Mesendoderm (in vitro differentiated cells): ENCODE measurements around the gene GSTM1.
"Not testable (repeated sequence)": the region's sequence is repeated elsewhere in the genome, so short reads cannot be mapped to it uniquely, and the experiment has no call there.

Experiments
- DNase-seq: peaks from one replicate; pipeline ENCODE4 v3.0.0; 2013
- H2AK5ac ChIP-seq: 2 replicates; pipeline ENCODE4 v1.6.1; 2013; ENCODE audit warnings: low read length, inconsistent platforms
- H2BK120ac ChIP-seq: 2 replicates; pipeline ENCODE4 v1.6.1; 2013; ENCODE audit warnings: low read depth, mild to moderate bottlenecking, low read length, moderate library complexity, mixed read lengths
- H2BK15ac ChIP-seq: replicated peaks from 2 replicates; pipeline ENCODE4 v1.6.1; 2013; ENCODE audit warnings: low read depth, mild to moderate bottlenecking, moderate library complexity
- H2BK5ac ChIP-seq: 2 replicates; pipeline ENCODE4 v1.6.1; 2013; ENCODE audit warnings: low read length, inconsistent platforms
- H3K18ac ChIP-seq: 2 replicates; pipeline ENCODE4 v1.6.1; 2013; ENCODE audit warnings: mild to moderate bottlenecking, low read length, mixed read lengths
- H3K23ac ChIP-seq: one replicate; pipeline ENCODE4 v1.6.1; 2013; ENCODE audit warnings: low read length
- H3K27ac ChIP-seq: 2 replicates; pipeline ENCODE4 v1.5.1; 2013; ENCODE audit warnings: low read depth, mild to moderate bottlenecking, inconsistent platforms, low read length, moderate library complexity
- H3K27me3 ChIP-seq: 2 replicates; pipeline ENCODE4 v1.6.1; 2013; ENCODE audit warnings: low read length, control low read depth, mild to moderate bottlenecking, inconsistent platforms; ENCODE audit not compliant: insufficient read depth, poor library complexity
- H3K36me3 ChIP-seq: 2 replicates; pipeline ENCODE4 v1.6.1; 2013; ENCODE audit warnings: low read length, inconsistent platforms; ENCODE audit not compliant: control insufficient read depth, insufficient read depth
- H3K4ac ChIP-seq: one replicate; pipeline ENCODE4 v1.6.1; 2013; ENCODE audit warnings: low read depth, mild to moderate bottlenecking, low read length, moderate library complexity
- H3K4me1 ChIP-seq: 2 replicates; pipeline ENCODE4 v1.6.1; 2013; ENCODE audit warnings: low read depth, low read length, inconsistent platforms; ENCODE audit not compliant: control insufficient read depth
- H3K4me2 ChIP-seq: 2 replicates; pipeline ENCODE4 v1.6.1; 2013; ENCODE audit warnings: low read length
- H3K4me3 ChIP-seq: 2 replicates; pipeline ENCODE4 v1.5.1; 2013; ENCODE audit warnings: mild to moderate bottlenecking, low read length
- H3K56ac ChIP-seq: one replicate; pipeline ENCODE4 v1.6.1; 2013; ENCODE audit warnings: low read length
- H3K79me1 ChIP-seq: 2 replicates; pipeline ENCODE4 v1.6.1; 2013; ENCODE audit warnings: low read length, inconsistent platforms
- H3K79me2 ChIP-seq: 2 replicates; pipeline ENCODE4 v1.6.1; 2013; ENCODE audit warnings: mild to moderate bottlenecking, low read length; ENCODE audit not compliant: control insufficient read depth, insufficient read depth
- H3K9ac ChIP-seq: 2 replicates; pipeline ENCODE4 v1.6.1; 2013; ENCODE audit warnings: low read length, inconsistent platforms
- H4K5ac ChIP-seq: one replicate; pipeline ENCODE4 v1.6.1; 2013; ENCODE audit warnings: low read length
- H4K8ac ChIP-seq: one replicate; pipeline ENCODE4 v1.6.1; 2013; ENCODE audit warnings: low read depth, mild to moderate bottlenecking, control low read depth, low read length, moderate library complexity
- whole genome bisulfite sequencing: extraction: QIAGEN DNeasy Blood & Tissue Kit; methylation state at CpG from one replicate; pipeline ENCODE4 v1.1.7; 2013; ENCODE audit warnings: low lambda C conversion rate, missing lambda C conversion rate; ENCODE audit not compliant: insufficient coverage; ENCODE audit errors: extremely low coverage; 5-methylcytosine and 5-hydroxymethylcytosine counted together

Gene GSTM1

GRCh38 chr1:109671067-109671466 is 16.6 kb upstream of the GSTM1 start:
- no peak overlapping the region for H3K4me3 ChIP-seq
- H3K4me2 ChIP-seq = no peak overlapping the region
- no peaks in the 10 kb centered on the region for H3K27me3 ChIP-seq
- H4K8ac ChIP-seq = no peak overlapping the region
- no peaks in the 10 kb centered on the region for H3K79me1 ChIP-seq
- H3K18ac ChIP-seq = no peak overlapping the region
- no peaks in the 10 kb centered on the region for H3K79me2 ChIP-seq
- no peak overlapping the region for H2BK15ac ChIP-seq
- WGBS = no CpG with 5 or more reads among the region's 5 CpGs
- no peak for DNase-seq
- H3K23ac ChIP-seq = no peak overlapping the region
- no peak overlapping the region for H3K9ac ChIP-seq
- no peaks in the 10 kb centered on the region for H3K36me3 ChIP-seq
- H3K56ac ChIP-seq = no peak overlapping the region
- no peak overlapping the region for H2BK120ac ChIP-seq
- no peak overlapping the region for H3K4ac ChIP-seq
- H3K4me1 ChIP-seq = no peaks in the 10 kb centered on the region
- no peak overlapping the region for H2BK5ac ChIP-seq
- no peak overlapping the region for H2AK5ac ChIP-seq
- no peak overlapping the region for H3K27ac ChIP-seq
- no peak overlapping the region for H4K5ac ChIP-seq

DNA sequence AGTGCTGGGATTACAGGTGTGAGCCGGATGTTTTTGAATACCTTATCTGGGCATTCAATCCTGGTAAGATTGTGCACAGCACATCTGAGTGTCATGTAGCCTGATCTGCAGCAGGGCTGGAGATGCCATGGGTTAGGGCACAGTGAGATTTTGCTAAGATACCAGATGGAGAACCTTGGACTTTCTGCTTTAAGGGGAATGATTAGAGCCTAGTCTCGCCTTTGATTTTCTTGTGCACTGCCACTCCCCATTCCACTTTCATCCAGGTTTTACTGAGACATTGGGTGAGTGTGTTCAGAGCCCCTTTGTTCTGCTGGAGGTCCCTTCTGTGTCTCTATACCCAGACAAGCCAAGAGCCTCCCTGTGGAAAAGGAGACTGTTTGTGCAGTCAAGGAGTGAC is 13.8 kb upstream of the GSTM1 start:
- not testable (repeated sequence) for H3K27ac ChIP-seq, H2BK120ac ChIP-seq, H2BK15ac ChIP-seq, H3K4me3 ChIP-seq, H4K8ac ChIP-seq, H3K18ac ChIP-seq, H3K79me1 ChIP-seq, H3K4me2 ChIP-seq, H4K5ac ChIP-seq, DNase-seq, H2BK5ac ChIP-seq, H3K36me3 ChIP-seq, H3K9ac ChIP-seq, H3K27me3 ChIP-seq, H3K56ac ChIP-seq, H3K4me1 ChIP-seq, H2AK5ac ChIP-seq, H3K23ac ChIP-seq, H3K79me2 ChIP-seq, H3K4ac ChIP-seq
- no CpG with 5 or more reads among the region's 2 CpGs for WGBS

- not testable (repeated sequence) for H3K9ac ChIP-seq, H3K18ac ChIP-seq, H3K4ac ChIP-seq, H2AK5ac ChIP-seq, H3K4me1 ChIP-seq, H3K56ac ChIP-seq, H3K36me3 ChIP-seq, H2BK120ac ChIP-seq, H2BK5ac ChIP-seq, DNase-seq, H2BK15ac ChIP-seq, H3K27me3 ChIP-seq, H3K4me3 ChIP-seq, H3K79me1 ChIP-seq, H4K5ac ChIP-seq, H3K79me2 ChIP-seq, H3K23ac ChIP-seq, H3K4me2 ChIP-seq, H3K27ac ChIP-seq, H4K8ac ChIP-seq
- WGBS = no CpG with 5 or more reads among the region's 3 CpGs
Observed at GRCh38 chr1:109676683-109677381, 10.8 kb upstream of the GSTM1 start.

DNA sequence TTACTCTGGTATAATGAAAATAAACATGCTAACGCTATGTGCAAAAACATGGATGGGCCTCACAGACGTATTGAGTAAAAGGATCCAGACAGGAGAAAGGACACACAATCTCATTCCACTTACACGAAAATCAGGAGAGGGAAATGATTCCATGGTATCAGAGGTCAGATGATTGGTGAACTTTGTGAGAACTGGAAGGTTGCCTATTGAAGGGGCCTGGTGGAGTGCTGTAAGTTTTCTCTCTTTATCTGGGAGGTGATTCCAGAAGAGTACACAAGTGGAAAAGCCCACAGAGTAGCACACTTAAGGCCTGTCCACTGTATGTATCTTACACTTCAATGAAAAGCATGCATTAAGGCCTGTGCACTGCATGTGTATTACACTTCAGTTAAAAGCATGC is 10.2 kb upstream of the GSTM1 start:
- H3K56ac ChIP-seq = no peak overlapping the region
- no peaks in the 10 kb centered on the region for H3K79me1 ChIP-seq
- no peak overlapping the region for H3K4me3 ChIP-seq
- no peaks in the 10 kb centered on the region for H3K27me3 ChIP-seq
- H4K5ac ChIP-seq = no peak overlapping the region
- H2BK5ac ChIP-seq = no peak overlapping the region
- H3K18ac ChIP-seq = no peak overlapping the region
- no peak overlapping the region for H3K4ac ChIP-seq
- H3K36me3 ChIP-seq = no peaks in the 10 kb centered on the region
- H3K9ac ChIP-seq = no peak overlapping the region
- no peaks in the 10 kb centered on the region for H3K79me2 ChIP-seq
- no peak overlapping the region for H2BK120ac ChIP-seq
- WGBS = no CpG with 5 or more reads among the region's 3 CpGs
- no peak overlapping the region for H2BK15ac ChIP-seq
- no peak for DNase-seq
- H2AK5ac ChIP-seq = no peak overlapping the region
- no peak overlapping the region for H3K4me2 ChIP-seq
- H3K23ac ChIP-seq = no peak overlapping the region
- no peak overlapping the region for H4K8ac ChIP-seq
- no peak overlapping the region for H3K27ac ChIP-seq
- H3K4me1 ChIP-seq = no peaks in the 10 kb centered on the region

GRCh38 chr1:109678637-109679036 is 9.0 kb upstream of the GSTM1 start:
- H3K18ac ChIP-seq = not testable (repeated sequence)
- no CpG with 5 or more reads among the region's 2 CpGs for WGBS

GRCh38 chr1:109684777-109685176 is 2.8 kb upstream of the GSTM1 start:
- H3K79me1 ChIP-seq, H3K18ac ChIP-seq, H3K4ac ChIP-seq, H3K27ac ChIP-seq, H3K36me3 ChIP-seq, H3K4me3 ChIP-seq, H4K8ac ChIP-seq, DNase-seq, H3K23ac ChIP-seq, H3K9ac ChIP-seq, H2BK5ac ChIP-seq, H2BK120ac ChIP-seq, H2BK15ac ChIP-seq, H3K79me2 ChIP-seq, H3K4me2 ChIP-seq, H4K5ac ChIP-seq, H3K56ac ChIP-seq, H2AK5ac ChIP-seq, H3K27me3 ChIP-seq, H3K4me1 ChIP-seq: not testable (repeated sequence)
- no CpG with 5 or more reads among the region's 6 CpGs for WGBS

More at GRCh38 chr1:109678637-109679036, 9.0 kb upstream of the GSTM1 start:
- not testable (repeated sequence) for H2BK120ac ChIP-seq, H3K56ac ChIP-seq, H4K8ac ChIP-seq, H3K4me1 ChIP-seq, H3K27ac ChIP-seq, H3K4me2 ChIP-seq, DNase-seq, H3K23ac ChIP-seq, H2AK5ac ChIP-seq, H3K27me3 ChIP-seq, H3K4ac ChIP-seq, H3K36me3 ChIP-seq, H2BK5ac ChIP-seq, H2BK15ac ChIP-seq, H3K4me3 ChIP-seq, H3K79me1 ChIP-seq, H3K79me2 ChIP-seq, H4K5ac ChIP-seq, H3K9ac ChIP-seq
